SK-N-SH (cell line): ENCODE results near the gene B3GALT5.

Experiments
- CHD2 ChIP-seq: fragments of 150-350 bp; IDR thresholded peaks from 2 replicates; pipeline ENCODE4 v1.6.1; 2018; ENCODE audit warnings: low read length; ENCODE audit not compliant: partially characterized antibody
- EP300 ChIP-seq, 2 experiments: IDR thresholded peaks; 2 replicates each; pipeline versions ENCODE4 v1.4.0 to v1.6.1; 2012; ENCODE audit warnings: borderline replicate concordance in 1 of 2, low read depth in 1 of 2, low read length in 1 of 2
- FOXJ3 ChIP-seq: sonication (generic); formaldehyde crosslinking; IDR thresholded peaks from 2 replicates; pipeline ENCODE4 v1.5.1; 2020; ENCODE audit warnings: mild to moderate bottlenecking, missing genetic modification reagents
- SIN3A ChIP-seq: IDR thresholded peaks from 2 replicates; pipeline ENCODE4 v1.6.1; 2012; ENCODE audit warnings: low read depth, mild to moderate bottlenecking, low read length, moderate library complexity, borderline replicate concordance
- YY1 ChIP-seq: IDR thresholded peaks from 2 replicates; pipeline ENCODE4 v1.4.0; 2012; ENCODE audit warnings: low read depth, mild to moderate bottlenecking
- TF ChIP-seq, protein P1 (sequence below): fragments of 200-600 bp; sonication (generic); IDR thresholded peaks from 2 replicates; pipeline ENCODE4 v1.6.1; 2017; ENCODE audit warnings: antibody characterized with exemption, mild to moderate bottlenecking, moderate library complexity
- TF ChIP-seq, protein P2 (sequence below): IDR thresholded peaks from 2 replicates; pipeline ENCODE4 v1.4.0; 2012; ENCODE audit warnings: low read depth

- TF ChIP-seq YY1, result no peak
- TF ChIP-seq, protein P1, sequence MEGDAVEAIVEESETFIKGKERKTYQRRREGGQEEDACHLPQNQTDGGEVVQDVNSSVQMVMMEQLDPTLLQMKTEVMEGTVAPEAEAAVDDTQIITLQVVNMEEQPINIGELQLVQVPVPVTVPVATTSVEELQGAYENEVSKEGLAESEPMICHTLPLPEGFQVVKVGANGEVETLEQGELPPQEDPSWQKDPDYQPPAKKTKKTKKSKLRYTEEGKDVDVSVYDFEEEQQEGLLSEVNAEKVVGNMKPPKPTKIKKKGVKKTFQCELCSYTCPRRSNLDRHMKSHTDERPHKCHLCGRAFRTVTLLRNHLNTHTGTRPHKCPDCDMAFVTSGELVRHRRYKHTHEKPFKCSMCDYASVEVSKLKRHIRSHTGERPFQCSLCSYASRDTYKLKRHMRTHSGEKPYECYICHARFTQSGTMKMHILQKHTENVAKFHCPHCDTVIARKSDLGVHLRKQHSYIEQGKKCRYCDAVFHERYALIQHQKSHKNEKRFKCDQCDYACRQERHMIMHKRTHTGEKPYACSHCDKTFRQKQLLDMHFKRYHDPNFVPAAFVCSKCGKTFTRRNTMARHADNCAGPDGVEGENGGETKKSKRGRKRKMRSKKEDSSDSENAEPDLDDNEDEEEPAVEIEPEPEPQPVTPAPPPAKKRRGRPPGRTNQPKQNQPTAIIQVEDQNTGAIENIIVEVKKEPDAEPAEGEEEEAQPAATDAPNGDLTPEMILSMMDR, result no peak
- TF ChIP-seq, protein P2, sequence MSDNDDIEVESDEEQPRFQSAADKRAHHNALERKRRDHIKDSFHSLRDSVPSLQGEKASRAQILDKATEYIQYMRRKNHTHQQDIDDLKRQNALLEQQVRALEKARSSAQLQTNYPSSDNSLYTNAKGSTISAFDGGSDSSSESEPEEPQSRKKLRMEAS, result no peak
- no peak for TF ChIP-seq EP300 (IDR thresholded peaks at IDR 0.05; ENCODE audit: borderline replicate concordance in 1 of 2, low read depth in 1 of 2, low read length in 1 of 2)
- TF ChIP-seq FOXJ3, result no peak
- TF ChIP-seq SIN3A, result no peak
- no peak for TF ChIP-seq CHD2
These were observed 31.3 kb upstream of the B3GALT5 start for GRCh38 chr21:39581414-39581813.
